Smooth muscle cell (in vitro differentiated cells): ENCODE data around the gene NEUROD4. TPM values are rescaled to one million over a fixed set of nuclear protein-coding genes. Genes with fewer than 3 reads are reported as not detected.

Experiments
- DNase-seq: peaks from one replicate; lab custom pipeline; 2025; ENCODE audit not compliant: unreplicated experiment; lab: John Stamatoyannopoulos, UW
- H2AFZ ChIP-seq: fragments of 200-600 bp; sonication (generic); 2 replicates; pipeline ENCODE4 v1.6.0; 2016; ENCODE audit warnings: antibody characterized with exemption, low read depth, mild to moderate bottlenecking
- H3F3A ChIP-seq: fragments of 200-600 bp; sonication (generic); 2 replicates; pipeline ENCODE4 v1.6.0; 2017; ENCODE audit warnings: antibody characterized with exemption, low read depth
- H3K27ac ChIP-seq: fragments of 200-600 bp; sonication (generic); 2 replicates; pipeline ENCODE4 v1.5.1; 2016; ENCODE audit warnings: low read depth, mild to moderate bottlenecking
- H3K27me3 ChIP-seq: fragments of 200-600 bp; sonication (generic); 2 replicates; pipeline ENCODE4 v1.6.1; 2016; ENCODE audit warnings: low read depth, mild to moderate bottlenecking
- H3K36me3 ChIP-seq: fragments of 200-600 bp; sonication (generic); 2 replicates; pipeline ENCODE4 v1.5.1; 2016; ENCODE audit warnings: low read depth
- H3K4me1 ChIP-seq: fragments of 200-600 bp; sonication (generic); 2 replicates; pipeline ENCODE4 v1.5.1; 2016; ENCODE audit warnings: low read depth
- H3K4me2 ChIP-seq: fragments of 200-600 bp; sonication (generic); 2 replicates; pipeline ENCODE4 v1.6.0; 2016; ENCODE audit warnings: mild to moderate bottlenecking
- H3K4me3 ChIP-seq: fragments of 200-600 bp; sonication (generic); 2 replicates; pipeline ENCODE4 v1.5.1; 2016; ENCODE audit warnings: mild to moderate bottlenecking
- H3K79me2 ChIP-seq: fragments of 200-600 bp; sonication (generic); 2 replicates; pipeline ENCODE4 v1.6.0; 2016; ENCODE audit warnings: low read depth, mild to moderate bottlenecking
- H3K9ac ChIP-seq: fragments of 200-600 bp; sonication (generic); 2 replicates; pipeline ENCODE4 v1.6.0; 2016; ENCODE audit warnings: low read depth
- H3K9me3 ChIP-seq: fragments of 200-600 bp; sonication (generic); replicated peaks from 2 replicates; pipeline ENCODE4 v1.5.1; 2016; ENCODE audit warnings: low read depth
- H4K20me1 ChIP-seq: fragments of 200-600 bp; sonication (generic); 2 replicates; pipeline ENCODE4 v1.6.0; 2016; ENCODE audit warnings: low read depth
- CTCF ChIP-seq: fragments of 200-600 bp; sonication (generic); IDR thresholded peaks from 2 replicates; pipeline ENCODE4 v1.5.1; 2017; ENCODE audit warnings: borderline replicate concordance, mild to moderate bottlenecking, antibody characterized with exemption; ENCODE audit not compliant: insufficient read depth, poor library complexity, severe bottlenecking
- WGBS: methylation state at CpG from one replicate; pipeline ENCODE4 v1.1.7; 2016; ENCODE audit warnings: low lambda C conversion rate; 5-methylcytosine and 5-hydroxymethylcytosine counted together
- polyA plus RNA-seq: library from polyadenylated mRNA; unstranded; fragments of >200 nt; fragmentation: Nextera tagmentation; extraction: Ambion mirVana; gene quantifications from 2 replicates; pipeline ENCODE4 v1.2.1, GENCODE V29; 2016
- total RNA-seq: library from RNA; depleted of rRNA; stranded (reverse); fragments of >200 nt; gene quantifications from 2 replicates; pipeline ENCODE4 v1.2.3, GENCODE V29; 2014

NEUROD4 gene
- total and polyA plus RNA-seq, 2 experiments from 2014 or later: not detected

DNA sequence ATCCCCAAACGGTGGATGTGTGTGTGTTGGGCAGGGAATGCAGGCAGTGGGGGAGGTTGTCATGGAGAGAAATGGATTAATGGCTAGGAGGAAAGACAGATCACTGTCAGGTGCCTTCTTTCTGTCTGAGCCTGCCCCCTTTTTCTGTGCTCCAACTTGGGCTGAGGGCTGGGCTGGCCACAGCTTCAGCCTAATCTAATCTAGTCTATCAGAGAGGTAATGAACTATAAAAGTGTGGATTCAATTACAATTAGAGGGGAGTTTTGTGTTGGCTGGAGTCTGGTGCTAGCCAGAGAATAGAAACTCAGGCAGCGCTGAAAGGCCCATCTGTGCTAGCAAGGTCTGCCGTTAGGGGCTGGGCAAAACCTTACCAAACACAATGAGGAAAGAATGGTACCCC, 41.2 kb downstream of the NEUROD4 start:
- 62% methylated on average over 3 of the region's 3 CpGs for WGBS
- DNase-seq: no peak

GRCh38 chr12:55063291-55063690, 43.5 kb downstream of the NEUROD4 start:
- WGBS: 80% methylated on average over 2 of the region's 2 CpGs

More for the DNA sequence above, 41.2 kb downstream of the NEUROD4 start:
- Histone ChIP-seq H3K4me2 (no peak overlapping the region), H3K4me3 (no peak overlapping the region), H2AFZ (no peak overlapping the region), H3K9me3 (no peaks in the 10 kb centered on the region), H3K79me2 (no peaks in the 10 kb centered on the region), H3K27ac (no peak overlapping the region), H3K36me3 (no peaks in the 10 kb centered on the region), H4K20me1 (no peaks in the 10 kb centered on the region), H3F3A (no peaks in the 10 kb centered on the region), H3K9ac (no peak overlapping the region), H3K4me1 (peaks cover 26% of the 10 kb centered on the region), H3K27me3 (peaks cover 6% of the 10 kb centered on the region)
- TF ChIP-seq CTCF: no peak

GRCh38 chr12:55065535-55065934, 45.8 kb downstream of the NEUROD4 start:
- H3K9me3 ChIP-seq: no peaks in the 10 kb centered on the region
- no peaks in the 10 kb centered on the region for H3K79me2 ChIP-seq
- H3K36me3 ChIP-seq: no peaks in the 10 kb centered on the region
- H3K9ac ChIP-seq: no peak overlapping the region
- peaks cover 21% of the 10 kb centered on the region for H3K4me1 ChIP-seq
- H3K4me2 ChIP-seq: no peak overlapping the region
- no peak overlapping the region for H3K27ac ChIP-seq
- 85% methylated on average over 4 of the region's 4 CpGs for WGBS
- no peak for DNase-seq
- H3F3A ChIP-seq: no peaks in the 10 kb centered on the region
- no peak overlapping the region for H2AFZ ChIP-seq
- peaks cover 6% of the 10 kb centered on the region for H3K27me3 ChIP-seq
- TF ChIP-seq CTCF: no peak
- no peaks in the 10 kb centered on the region for H4K20me1 ChIP-seq
- H3K4me3 ChIP-seq: no peak overlapping the region

More at GRCh38 chr12:55063291-55063690, 43.5 kb downstream of the NEUROD4 start:
- no peak for DNase-seq
- peaks cover 23% of the 10 kb centered on the region for H3K4me1 ChIP-seq
- H3K79me2 ChIP-seq: no peaks in the 10 kb centered on the region
- no peak overlapping the region for H3K4me2 ChIP-seq
- no peak overlapping the region for H2AFZ ChIP-seq
- H4K20me1 ChIP-seq: no peaks in the 10 kb centered on the region
- TF ChIP-seq CTCF: no peak
- no peaks in the 10 kb centered on the region for H3K36me3 ChIP-seq
- H3K9ac ChIP-seq: no peak overlapping the region
- no peaks in the 10 kb centered on the region for H3F3A ChIP-seq
- no peaks in the 10 kb centered on the region for H3K9me3 ChIP-seq
- H3K4me3 ChIP-seq: no peak overlapping the region
- peaks cover 6% of the 10 kb centered on the region for H3K27me3 ChIP-seq
- H3K27ac ChIP-seq: no peak overlapping the region

DNA sequence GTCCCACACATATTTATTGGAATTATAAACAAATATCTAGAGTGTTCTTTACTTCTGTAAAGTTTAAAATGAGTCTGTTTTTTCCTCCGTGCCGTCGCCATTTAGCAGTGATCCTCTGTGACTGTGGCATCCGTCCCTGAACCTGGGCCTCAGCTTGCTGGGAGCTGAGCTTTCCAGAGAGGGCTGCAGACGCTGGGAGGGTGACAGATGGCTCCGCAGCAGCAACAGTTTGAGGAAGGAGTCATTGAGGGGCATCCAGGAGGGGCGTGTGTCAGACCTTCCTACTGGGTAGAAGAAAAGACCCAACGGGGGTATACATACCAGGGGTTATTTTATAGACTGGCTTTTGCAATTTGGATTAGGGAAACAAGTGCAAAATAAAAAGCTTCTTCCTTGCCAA, 47.9 kb downstream of the NEUROD4 start:
- no peak for DNase-seq
- Histone ChIP-seq H3K79me2 (no peaks in the 10 kb centered on the region), H3K4me1 (peaks cover 4% of the 10 kb centered on the region), H3K4me2 (no peak overlapping the region), H3K9me3 (no peaks in the 10 kb centered on the region), H3K9ac (no peak overlapping the region), H2AFZ (no peak overlapping the region), H3K27me3 (peaks cover 6% of the 10 kb centered on the region), H3F3A (no peaks in the 10 kb centered on the region), H3K4me3 (no peak overlapping the region), H3K36me3 (no peaks in the 10 kb centered on the region), H3K27ac (no peak overlapping the region), H4K20me1 (no peaks in the 10 kb centered on the region)
- TF ChIP-seq CTCF: no peak
- 71% methylated on average over 8 of the region's 8 CpGs for WGBS
